GM19238 (cell line): Measurements from ENCODE around the gene VPS33B.
"Not testable (repeated sequence)": the region's sequence is repeated elsewhere in the genome, so short reads cannot be mapped to it uniquely, and the experiment has no call there.

ENCODE experiments used
- DNase-seq: peaks from one replicate; pipeline ENCODE4 v3.0.0; 2011; ENCODE audit warnings: low spot score; ENCODE audit not compliant: insufficient read length

VPS33B gene

DNA sequence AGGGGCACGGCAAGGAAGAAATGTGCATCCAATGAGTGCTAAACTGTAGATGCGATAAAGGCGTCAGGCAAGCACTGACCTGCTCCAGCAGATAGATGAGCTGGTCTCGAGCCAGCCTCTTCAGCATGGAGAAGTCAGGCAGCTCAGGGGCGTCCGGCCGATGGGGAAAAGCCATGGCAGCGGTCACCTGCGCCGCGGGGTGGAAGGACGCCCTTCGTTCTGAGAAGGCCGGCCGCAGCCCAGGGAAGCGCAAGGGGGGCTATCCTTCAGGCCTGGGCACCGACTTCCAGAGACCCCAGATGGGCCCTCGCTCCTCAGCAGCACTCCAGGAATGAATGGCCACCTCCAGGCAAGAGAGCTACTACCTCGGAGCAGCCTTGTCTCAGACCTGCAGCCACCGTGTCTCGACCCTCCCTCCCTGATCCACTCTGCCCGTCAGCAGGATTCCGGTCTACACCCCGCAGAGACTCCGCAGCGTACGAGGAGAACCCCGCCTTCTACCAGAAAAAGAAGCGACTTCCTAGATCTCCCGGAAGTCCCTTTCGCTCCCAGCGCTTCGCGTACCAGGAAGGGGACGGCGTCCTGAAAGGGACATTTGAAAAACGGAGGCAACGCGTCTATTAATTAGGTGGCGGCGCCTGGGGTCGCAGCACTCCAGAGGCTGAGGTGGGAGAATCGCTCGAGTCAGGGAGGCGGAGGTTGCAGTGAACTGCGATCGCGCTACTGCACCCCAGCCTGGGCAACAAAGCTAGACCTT, at the start of gene VPS33B:
Gene VPS33B (minus strand): TSS at position 520 of the 757 bp plus-strand sequence. CDS start 345 bp downstream, at position 175.
- peak; percentile 48 for DNase-seq

DNA sequence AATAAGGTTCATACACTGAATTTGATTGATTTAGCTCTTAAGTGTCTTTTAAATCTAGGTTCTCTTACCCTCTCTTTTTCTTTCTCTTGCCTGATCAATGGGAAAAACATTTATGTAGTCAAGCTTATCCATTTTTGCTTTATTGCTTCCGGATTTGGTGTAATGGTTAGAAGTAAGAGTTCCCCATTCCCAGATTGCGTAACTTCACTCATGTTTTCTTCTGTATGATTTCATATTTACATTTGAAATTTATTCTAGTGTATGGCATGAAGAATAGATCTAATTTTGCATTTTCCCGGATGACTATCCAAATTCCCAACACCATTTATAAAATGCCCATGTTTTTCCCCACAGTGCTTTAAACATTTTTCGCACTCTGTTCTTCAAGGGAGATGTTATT, 49.8 kb upstream of the VPS33B start:
- DNase-seq, result no peak

DNA sequence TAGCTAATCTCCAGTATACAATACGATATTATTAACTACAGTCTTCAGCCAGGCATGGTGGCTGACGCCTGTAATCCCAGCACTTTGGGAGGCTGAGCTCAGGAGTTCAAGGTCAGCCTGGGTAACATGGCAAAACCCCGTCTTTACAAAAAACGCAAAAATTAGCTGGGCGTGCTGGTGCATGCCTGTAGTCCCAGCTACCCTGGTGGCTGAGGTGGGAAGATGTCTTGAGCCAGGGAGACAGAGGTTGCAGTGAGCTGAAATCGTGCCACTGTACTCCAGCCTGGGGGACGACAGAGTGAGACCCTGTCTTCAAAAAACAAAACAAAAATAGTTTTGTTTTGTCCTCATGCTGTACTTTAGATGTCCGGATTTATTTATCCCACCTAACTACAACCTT, 48.5 kb upstream of the VPS33B start:
- DNase-seq, result no peak

DNA sequence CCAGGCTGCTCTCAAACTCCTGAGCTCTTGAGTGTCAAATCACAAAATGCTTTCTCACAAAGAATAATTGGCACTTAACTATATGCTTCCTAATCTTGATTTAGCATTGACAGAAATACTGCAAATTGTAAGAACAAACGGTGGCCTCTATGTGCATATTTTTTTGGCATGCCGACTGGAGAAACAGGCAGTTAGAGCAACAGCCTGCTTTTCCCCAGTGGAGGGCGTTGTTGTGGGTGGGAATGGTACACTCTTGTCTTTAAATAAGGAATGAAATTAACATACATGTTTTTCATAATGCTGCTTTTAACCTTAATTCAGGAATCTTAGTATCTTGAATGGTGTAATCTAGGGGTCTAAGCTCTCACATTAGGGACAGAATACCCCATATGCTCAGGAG, 46.6 kb upstream of the VPS33B start:
- no peak for DNase-seq

DNA sequence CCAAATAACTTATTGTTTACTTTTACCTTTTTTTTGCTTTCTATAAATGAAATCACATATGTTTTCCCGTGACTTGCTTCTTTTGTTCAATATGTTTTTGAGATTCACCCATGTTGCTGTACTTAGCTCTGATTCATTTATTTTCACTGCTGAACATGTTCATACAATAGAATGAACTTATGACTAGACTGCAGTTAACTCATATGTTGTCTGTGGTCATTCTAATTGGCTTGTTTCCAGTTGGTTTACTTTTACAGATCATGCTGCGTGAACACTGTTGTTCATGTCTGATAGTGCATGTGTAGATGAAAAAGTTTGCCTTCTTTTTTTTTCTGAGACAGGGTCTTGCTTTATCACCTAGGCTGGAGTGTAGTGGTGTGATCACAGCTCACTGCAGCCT, 46.0 kb upstream of the VPS33B start:
- DNase-seq, result no peak

DNA sequence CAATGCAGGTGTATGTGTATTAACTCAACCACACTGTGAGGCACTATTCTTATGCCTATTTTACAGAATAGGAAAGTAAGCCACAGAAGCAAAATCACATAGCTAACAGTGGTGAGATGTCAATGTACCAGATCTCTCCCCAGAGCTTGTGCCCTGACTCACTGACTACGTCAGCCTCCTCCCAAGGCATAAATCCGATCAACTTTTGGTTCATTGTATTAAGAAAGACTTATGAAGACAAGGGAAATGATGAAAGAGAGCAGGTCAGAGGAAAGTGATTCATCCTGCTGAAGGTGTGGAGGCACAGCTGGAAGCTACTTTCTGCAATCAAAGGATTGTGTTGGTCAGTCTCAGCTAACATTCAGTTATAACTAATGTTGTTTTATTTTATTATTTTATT, 44.6 kb upstream of the VPS33B start:
- DNase-seq, result no peak

DNA sequence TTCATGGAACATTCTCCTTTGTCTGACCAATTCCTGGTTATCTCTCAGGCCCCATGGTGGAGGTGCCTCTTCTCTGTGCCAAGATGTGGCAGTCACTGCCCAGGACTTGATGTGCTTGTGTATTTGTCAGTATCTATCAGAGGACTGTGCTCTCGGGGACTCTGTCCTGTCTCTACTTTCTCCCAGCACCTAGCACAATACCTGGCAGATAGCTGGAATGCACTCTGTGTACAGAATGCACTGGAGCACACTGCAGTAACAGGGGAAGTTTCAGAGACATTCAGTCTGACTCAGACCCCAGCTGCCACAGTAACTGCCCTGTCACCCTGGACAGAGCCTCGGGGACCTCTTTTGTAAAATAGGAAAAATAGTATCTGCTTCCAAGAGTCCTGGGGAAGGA, 43.1 kb upstream of the VPS33B start:
- DNase-seq, result no peak

DNA sequence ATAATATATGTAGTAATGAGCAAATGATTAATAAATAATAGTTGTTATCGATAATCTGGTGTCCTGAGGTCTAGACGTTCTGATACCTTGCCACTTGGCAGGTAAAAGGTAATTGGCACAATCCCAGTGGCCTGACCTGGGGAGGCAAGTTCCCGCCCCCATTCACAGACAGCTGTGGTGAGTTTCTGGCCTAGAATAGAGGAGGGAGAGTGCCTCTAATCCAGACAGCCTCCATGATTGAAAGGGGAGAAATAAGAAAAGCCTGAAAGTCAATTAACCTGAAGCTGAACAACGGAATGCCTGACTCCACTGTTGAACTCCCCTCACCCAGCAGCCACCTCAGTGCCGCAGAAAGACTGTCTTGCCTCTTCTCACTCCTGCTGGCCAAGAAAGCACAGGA, 39.6 kb upstream of the VPS33B start:
- no peak for DNase-seq

DNA sequence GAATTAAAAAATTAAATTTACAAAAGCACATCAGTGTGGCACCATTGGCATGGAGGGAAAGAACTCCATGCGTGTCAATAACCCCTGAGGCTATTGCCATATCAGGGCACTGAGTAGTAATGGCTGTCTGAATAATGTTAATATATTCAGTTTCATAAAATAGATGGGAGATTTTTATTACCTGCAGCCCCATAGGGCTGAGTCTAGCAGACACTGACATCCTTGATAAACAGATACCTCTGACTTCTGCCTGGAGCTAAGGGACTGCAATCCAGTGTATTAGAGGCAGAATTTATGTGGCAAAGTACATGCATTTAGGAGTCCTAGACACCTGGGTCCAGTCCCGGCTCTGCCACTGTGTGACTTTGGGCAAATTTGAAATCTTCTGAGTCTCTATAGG, 38.8 kb upstream of the VPS33B start:
- no peak for DNase-seq

DNA sequence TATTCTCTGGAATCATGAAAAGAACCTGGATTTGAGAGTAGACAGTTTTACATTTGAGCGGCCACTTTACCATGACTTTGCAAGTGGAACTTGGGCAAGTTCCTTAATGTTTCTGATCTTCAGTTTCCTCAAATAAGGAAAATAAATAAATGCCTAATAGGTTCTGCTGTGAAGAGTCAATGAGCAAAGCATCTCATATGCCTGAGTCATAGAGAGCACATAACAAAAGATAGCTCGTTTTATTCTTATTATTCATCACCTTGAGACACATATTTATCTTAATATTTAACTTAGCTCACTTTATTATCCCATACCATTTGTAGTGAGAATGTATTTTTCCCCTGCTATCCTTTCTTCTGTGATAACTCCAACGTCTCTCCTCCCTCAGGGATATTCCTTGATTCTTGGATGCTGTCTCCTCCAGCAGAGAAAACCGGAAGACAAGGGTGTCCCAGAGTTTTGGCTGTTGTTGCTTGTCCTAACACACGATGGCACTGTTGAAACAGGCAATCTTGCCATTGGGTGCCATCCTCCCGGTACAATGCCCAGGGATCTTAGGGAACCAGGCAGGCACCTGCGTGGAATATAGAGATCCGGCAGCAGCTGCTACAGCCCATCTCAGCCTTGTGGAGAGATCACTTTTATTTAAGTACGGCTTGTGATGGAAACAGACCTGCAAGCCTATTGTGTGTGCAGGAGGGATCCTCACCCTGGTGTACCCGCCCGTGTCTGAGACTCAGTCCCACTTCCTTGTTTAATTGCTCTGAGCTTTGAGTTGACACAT, 33.3 kb upstream of the VPS33B start:
- peak; percentile 33 for DNase-seq

DNA sequence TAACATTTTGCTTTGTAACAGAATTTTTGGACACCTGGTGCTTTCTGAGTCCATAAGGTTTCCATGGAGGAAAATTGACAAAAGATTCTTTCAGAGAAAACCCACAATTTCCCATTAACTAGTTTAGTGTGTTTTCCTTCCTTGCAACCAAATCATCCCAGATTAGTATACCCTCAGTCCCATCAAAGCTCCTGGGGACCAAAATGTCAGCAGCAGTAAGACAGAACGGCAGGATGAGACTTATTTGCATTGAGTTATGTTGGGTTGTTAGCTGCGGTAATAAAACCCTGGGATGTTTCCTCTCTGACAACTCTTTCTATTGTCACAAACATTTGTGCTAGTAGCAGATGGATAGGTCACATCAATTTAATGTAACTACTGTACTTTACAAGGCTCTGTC, 32.4 kb upstream of the VPS33B start:
- no peak for DNase-seq

DNA sequence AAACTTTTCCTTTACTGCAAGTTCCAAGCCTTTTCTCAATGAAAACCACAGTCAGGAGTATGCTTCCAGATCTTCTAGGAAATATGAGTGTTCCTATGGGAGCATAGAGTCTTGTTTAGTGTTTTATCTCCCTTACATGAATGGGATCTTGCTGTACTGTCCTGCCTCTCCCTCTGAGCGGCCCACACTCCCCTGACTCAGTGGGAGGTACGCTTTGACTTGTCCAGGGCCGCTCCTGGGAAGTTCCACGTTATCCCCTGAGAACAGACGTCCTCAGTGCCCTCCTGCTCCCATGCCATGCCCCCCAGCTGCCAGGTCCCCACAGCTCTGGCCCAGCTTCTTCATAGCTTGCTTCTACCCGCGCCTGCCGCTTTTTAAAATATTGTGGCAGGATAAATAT, 28.9 kb upstream of the VPS33B start:
- DNase-seq, result no peak

DNA sequence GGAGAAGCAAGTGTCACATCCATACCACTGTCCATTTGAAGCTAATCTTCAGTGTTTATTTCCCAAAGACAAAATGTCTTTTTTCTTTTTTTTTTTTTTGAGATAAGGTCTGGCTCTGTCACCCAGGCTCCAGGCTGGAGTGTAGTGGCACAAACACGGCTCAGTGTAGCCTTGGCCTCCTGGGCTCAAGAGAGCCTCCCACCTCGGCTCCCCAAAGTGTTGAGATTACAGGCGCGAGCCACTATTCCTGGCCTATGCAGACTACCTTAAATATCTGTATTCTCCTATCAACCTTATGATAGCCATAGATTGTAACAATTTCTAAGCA, 27.7 kb upstream of the VPS33B start:
- DNase-seq, result no peak

DNA sequence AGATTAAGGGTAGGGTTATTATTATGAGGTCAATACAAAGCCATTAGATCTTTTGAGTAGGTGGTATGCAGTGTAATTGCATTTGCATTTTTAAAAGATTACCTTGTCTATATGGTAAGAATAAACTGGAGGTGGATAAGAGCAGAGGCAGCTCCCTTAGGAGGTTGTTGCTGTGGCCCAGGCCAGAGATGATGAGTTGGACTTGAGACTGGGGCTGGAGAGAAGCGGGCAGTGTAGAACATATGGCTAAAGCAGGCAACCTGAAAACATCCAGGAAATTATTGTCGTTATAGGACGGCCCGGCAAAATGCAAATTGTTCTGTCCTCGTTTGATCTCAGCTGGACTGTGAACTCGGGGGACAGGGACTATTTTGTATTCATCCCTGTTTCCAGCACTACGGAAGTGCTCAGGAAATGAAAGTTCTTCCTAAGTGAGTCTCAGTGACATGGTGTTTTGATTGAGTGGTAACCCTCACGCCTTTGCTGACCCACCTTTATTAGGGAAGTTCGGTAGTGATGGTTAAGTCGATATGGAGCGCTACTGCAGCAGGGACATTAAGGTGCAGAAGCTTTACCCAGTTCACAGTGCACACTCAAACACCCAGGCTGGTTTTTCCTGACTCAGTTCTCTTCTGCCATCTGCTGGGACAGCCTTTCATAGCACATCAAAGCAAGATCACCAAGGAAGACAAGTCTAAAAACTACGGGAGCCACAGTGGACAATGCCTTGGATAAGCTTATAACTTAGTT, 27.2 kb upstream of the VPS33B start:
- peak; percentile 15 for DNase-seq

DNA sequence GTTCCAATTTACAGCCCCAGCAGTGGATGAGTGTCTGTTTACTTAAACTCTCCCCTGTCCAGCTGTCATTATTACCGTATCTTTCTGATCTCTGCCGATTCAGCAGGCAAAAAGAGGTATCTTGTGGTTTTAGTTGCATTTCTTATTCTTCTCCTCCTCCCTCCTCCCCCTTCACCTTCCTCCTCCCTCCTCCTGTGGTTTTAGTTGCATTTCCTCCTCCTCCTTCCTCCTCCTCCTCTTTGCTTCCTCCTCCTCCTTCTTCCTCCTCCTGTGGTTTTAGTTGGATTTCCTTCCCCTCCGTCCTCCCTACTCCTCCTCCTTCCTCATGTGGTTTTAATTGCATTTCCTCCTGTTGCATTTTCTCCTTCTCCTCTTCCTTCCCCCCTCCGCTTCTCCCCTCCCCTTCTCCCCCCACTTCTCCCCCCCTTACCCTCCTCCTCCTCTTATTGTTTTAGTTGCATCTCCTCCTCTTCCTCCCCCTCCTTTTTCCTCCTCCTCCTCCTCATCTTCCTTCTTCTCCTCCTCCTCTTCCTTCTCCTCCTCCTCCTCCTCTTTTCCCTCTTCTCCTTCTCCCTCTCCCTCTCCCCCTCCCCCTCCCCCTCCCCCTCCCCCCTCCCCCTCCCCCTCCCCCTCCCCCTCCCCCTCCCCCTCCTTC, 25.3 kb upstream of the VPS33B start:
- no peak for DNase-seq

DNA sequence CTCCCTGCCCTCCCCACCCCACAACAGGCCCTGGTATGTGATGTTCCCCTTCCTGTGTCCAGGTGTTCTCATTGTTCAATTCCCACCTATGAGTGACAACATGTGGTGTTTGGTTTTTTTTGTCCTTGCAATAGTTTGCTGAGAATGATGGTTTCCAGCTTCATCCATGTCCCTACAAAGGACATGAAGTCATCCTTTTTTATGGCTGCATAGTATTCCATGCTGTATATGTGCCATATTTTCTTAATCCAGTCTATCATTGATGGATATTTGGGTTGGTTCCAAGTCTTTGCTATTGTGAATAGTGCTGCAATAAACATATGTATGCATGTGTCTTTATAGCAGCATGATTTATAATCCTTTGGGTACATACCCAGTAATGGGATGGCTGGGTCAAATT, 23.7 kb upstream of the VPS33B start:
- DNase-seq, result not testable (repeated sequence)

DNA sequence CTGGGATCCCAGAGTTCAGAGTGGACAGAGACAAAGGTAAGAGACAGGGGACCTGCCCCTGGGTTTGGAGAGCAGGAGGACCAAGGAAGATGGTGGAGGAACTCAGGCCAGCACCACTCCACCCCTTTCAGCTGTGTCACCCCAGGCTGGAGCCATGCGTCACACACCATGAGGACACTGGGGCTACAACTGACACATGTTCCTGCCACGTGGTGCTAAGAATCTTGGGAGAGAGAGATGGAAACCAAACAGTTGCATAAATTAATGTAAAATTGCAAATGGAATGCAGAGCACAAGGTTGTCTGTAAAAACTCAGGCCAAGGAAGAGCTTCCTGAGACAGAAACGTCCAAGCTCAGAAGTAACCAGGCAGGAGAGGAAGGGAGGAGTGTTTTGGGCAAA, 22.7 kb upstream of the VPS33B start:
- DNase-seq, result no peak

DNA sequence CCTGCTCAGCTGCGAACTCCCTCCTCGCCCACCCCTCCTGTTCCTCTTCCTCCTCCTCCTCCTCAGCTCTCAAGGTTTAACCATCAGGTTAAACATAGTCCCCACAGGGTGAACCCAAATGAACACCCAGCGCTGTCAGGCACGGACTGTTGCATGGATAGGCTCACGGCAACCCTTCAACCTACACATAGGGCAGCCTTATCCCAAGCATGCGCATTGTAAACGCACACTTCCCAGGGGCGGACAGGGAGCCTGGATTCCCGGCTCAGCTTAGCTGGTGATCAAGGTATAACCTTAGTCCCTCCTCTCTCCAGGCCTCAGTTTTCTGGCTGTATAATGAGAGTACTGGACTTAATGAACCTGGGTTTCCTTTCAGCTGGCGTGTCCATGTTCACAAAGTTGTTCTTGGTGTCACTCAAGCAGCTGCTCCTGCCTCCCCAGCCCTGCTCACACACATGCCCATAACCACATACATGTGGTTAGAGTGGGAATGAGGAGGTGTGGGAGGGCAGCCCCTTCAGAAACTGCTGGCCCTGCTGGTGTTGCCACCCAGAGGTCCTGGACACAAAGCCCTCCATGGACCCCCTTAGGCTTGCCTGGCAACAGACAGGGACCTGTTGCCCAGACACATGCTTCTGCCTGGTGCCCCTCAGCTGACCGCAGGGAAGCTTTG, 20.9 kb upstream of the VPS33B start:
- no peak for DNase-seq

DNA sequence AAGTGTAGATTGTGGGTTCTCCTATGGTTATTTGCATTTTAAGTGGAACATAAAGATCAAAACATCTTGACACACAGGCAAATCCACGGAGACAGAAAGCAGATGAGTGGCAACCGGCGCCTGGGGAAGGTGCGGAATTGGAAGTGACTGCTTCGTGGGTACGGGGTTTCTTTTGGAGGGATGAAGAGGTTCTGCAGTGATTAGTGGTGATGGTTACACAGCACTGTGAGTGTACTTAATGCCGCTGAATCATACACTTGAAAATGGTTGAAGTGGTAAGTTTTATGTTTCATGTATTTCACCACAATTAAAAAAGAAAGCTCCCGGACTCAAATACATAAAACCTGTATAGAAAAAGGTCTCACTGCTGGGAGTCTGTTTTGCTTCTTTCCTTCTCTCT, 18.5 kb upstream of the VPS33B start:
- no peak for DNase-seq

DNA sequence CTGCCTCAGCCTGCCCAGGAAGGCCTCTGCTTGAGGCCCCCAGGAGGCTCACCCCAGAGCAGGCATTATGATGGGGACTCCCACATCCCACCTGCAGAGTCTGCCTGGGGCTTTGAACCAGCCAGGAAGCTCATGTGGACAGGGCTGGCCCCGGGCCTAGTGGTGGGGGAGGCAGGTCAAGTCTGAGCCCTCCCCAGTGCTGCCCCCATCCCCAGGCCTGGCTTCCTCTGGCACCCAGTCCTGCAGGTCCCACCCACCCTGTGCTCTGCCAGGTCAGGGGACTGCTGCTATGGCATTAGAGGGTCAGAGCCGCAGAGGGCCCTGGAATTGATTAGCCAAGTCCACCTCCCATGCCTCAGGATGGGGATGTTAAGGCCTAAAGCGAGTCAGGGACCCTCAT, 17.6 kb upstream of the VPS33B start:
- DNase-seq, result no peak
